ENCODE results near the gene CSAG2. TPM values are rescaled to one million over a fixed set of nuclear protein-coding genes. Genes with fewer than 3 reads are reported as not detected.

CSAG2 gene
- total RNA-seq, 1 donor from 2014 or later, result not detected

GRCh38 chrX:152674135-152674534, 34.9 kb downstream of the CSAG2 start:
- H3K4me1 Mint-ChIP-seq, result no peaks in the 10 kb centered on the region
- TF ChIP-seq CTCF (conservative IDR thresholded peaks at IDR 0.05), result no peak
- H3K4me3 Mint-ChIP-seq, result no peak overlapping the region
- H3K9me3 Mint-ChIP-seq, result no peaks in the 10 kb centered on the region
- peaks cover 30% of the 10 kb centered on the region for H3K27me3 Mint-ChIP-seq (ENCODE audit: low read depth)
- no peaks in the 10 kb centered on the region for H3K36me3 Mint-ChIP-seq (ENCODE audit: low read depth)
- DNase-seq (ENCODE audit: low read depth, low spot score), result no peak
- no peak overlapping the region for H3K27ac Mint-ChIP-seq (ENCODE audit: unreplicated experiment)

- no peaks in the 10 kb centered on the region for H3K36me3 Mint-ChIP-seq (ENCODE audit: low read depth)
- H3K4me1 Mint-ChIP-seq, result no peaks in the 10 kb centered on the region
- TF ChIP-seq CTCF (conservative IDR thresholded peaks at IDR 0.05), result no peak
- H3K27ac Mint-ChIP-seq (ENCODE audit: unreplicated experiment), result no peak overlapping the region
- H3K4me3 Mint-ChIP-seq, result no peak overlapping the region
- peaks cover 7% of the 10 kb centered on the region for H3K9me3 Mint-ChIP-seq
- H3K27me3 Mint-ChIP-seq (ENCODE audit: low read depth), result peaks cover 8% of the 10 kb centered on the region
- no peak for DNase-seq (ENCODE audit: low read depth, low spot score)
Measured at GRCh38 chrX:152663086-152663485, 46.0 kb downstream of the CSAG2 start.

GRCh38 chrX:152658302-152658701, 50.8 kb downstream of the CSAG2 start:
- Mint-ChIP-seq H3K27ac (ENCODE audit: unreplicated experiment) (no peak overlapping the region), H3K9me3 (peaks cover 8% of the 10 kb centered on the region), H3K4me3 (no peak overlapping the region), H3K27me3 (ENCODE audit: low read depth) (peaks cover 2% of the 10 kb centered on the region), H3K4me1 (no peaks in the 10 kb centered on the region), H3K36me3 (ENCODE audit: low read depth) (no peaks in the 10 kb centered on the region)
- no peak for DNase-seq (ENCODE audit: low read depth, low spot score)
- TF ChIP-seq CTCF (conservative IDR thresholded peaks at IDR 0.05), result no peak

Other genes with a start within 250 kb of the CSAG2 start
- gene GABRQ, start 71.4 kb downstream of the CSAG2 start, total RNA-seq, result 0.84 and 0.91 TPM in 2 replicates
- not detected in 2 replicates for gene MAGEA3, start 10.5 kb downstream of the CSAG2 start, total RNA-seq
- gene MAGEA2B, start 5.4 kb upstream of the CSAG2 start, total RNA-seq, result not detected in 2 replicates
- gene CSAG1, start 24.4 kb upstream of the CSAG2 start, total RNA-seq, result not detected in 2 replicates
- gene MAGEA12, start 24.5 kb upstream of the CSAG2 start, total RNA-seq, result not detected in 2 replicates
- not detected in 2 replicates for gene MAGEA2, start 44.6 kb upstream of the CSAG2 start, total RNA-seq
- not detected in 2 replicates for gene CSAG3, start 49.9 kb upstream of the CSAG2 start, total RNA-seq
- gene MAGEA6, start 60.4 kb upstream of the CSAG2 start, total RNA-seq, result not detected in 2 replicates
- gene CETN2, start 121.5 kb upstream of the CSAG2 start, total RNA-seq, result 60.4 and 61.6 TPM in 2 replicates
- gene NSDHL, start 121.8 kb upstream of the CSAG2 start, total RNA-seq, result 49.6 and 49.8 TPM in 2 replicates
- 2.3 and 2.6 TPM in 2 replicates for gene ZNF185, start 188.8 kb upstream of the CSAG2 start, total RNA-seq